GM19395 (cell line): ENCODE results near the gene ATRNL1.

ENCODE experiments used
- ATAC-seq: cut with Tn5 transposase; IDR thresholded peaks from one replicate; pipeline ENCODE4 v1.9.1; 2021; ENCODE audit warnings: mild to moderate bottlenecking, moderate library complexity; ENCODE audit not compliant: unreplicated experiment

Gene ATRNL1

DNA sequence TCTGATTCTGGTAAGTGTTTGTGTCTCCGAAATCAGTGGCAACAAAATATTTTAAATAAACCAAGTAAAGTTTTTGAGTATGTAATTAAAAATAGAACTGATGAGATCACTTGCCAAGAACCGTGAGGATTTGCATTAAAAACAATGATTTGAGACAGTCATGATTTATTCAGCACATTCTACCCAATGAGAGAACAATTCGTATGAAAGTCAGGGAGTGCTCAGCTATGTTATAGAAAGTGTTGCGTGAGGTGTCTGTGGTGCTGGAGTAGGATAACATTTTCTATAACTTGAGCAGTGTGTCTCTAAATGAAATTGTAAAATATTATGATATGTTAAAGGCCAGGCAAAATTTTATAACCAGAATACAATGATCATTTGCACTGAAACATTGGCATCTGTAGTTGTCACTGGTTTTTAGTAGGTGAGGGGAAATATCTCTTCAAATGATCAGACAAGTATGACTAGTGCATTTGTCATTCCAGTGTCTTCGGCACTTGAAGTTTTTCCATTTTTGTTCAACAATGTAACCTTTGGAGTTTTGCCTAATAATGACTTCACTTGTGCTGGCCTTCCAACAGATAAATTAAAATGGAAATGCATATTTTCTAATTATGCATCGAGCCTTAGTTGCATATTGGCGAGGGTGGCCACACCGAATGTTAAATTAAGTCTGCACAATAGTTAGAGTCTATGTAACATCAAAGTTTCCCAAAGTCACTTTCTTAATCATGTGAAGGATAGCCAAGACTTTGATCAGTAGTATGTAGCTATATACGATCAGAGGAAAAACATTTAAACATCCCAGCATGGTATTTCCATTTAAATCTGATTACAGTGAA, 844.0 kb downstream of the ATRNL1 start:
- ATAC-seq, result no peak

GRCh38 chr10:115937768-115938056, 844.5 kb downstream of the ATRNL1 start:
- ATAC-seq, result no peak

DNA sequence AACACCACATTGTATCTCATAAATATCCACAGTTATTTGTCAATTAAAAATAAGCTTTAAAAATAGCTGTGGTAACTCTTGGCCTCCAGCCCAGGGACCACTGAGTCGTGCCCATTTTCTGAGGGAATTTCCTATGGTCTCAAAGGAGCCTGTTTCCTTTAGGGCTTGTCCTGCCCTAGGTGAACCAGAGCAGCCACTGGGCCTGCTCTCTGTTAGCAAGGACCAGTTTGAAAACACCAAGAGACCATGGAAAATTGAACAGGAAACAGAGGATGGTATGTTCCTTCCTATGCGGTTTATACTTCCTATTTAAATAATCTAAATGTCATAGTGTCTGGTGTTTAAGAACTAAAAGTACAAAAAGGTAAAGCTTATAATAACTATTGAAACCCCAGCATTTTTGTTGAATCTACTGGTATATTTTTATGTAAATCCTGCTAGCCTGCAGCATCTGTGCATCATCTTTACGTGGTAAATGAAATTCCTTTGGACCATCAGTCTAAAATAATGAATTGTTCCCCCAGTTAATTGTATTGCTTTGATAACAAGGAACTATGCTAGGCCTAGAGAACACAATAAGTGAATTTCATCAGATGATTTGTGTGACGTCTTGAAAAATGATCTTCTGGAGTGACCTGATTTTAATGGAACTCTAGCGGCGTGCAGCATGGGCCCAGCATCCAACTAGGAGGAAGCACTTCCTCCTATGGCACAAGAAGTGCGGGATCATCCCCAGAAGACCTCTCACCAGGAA, 846.1 kb downstream of the ATRNL1 start:
- no peak for ATAC-seq

- no peak for ATAC-seq
Measured at GRCh38 chr10:115941361-115941771, 848.2 kb downstream of the ATRNL1 start.

DNA sequence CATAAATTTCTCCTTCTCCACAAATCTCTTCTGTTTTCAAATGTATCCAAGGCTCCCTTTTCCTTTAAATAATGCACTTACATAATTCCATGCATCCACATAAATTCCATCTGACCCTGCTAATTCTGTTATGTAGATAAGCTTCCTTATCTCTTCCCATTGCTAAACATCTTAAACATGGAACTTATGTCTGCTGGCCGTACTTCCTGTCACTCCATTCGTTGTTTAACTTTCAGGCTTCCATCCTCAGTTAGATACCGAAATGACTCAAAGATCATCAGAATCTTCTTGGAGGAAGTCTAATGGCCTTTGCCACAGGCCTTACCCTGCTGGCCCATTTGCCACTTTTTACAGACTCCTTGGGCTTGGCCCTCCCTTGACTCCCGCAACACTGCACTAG, 848.9 kb downstream of the ATRNL1 start:
- no peak for ATAC-seq

GRCh38 chr10:115944538-115944937, 851.4 kb downstream of the ATRNL1 start:
- ATAC-seq, result no peak

GRCh38 chr10:115945701-115946445, 852.7 kb downstream of the ATRNL1 start:
- no peak for ATAC-seq

GRCh38 chr10:115947104-115947503, 853.9 kb downstream of the ATRNL1 start:
- no peak for ATAC-seq

DNA sequence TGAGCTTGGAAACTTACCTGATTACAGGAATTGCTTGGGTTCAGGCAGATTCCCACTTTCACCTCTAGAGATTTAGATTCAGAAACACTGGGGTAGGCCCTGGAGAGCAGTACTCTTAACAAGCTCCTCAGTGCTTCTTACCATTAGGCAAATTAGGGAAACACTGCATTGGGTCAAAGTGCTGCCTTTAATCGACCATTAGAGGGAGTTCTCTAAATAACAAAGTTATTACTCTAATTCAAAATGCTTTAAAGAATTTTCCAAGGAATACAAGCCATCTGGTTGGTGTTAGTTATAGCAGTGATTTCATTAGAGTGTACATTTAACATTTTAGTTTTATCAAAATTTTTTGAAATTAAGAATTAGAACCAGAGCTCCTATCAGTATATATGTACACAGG, 855.3 kb downstream of the ATRNL1 start:
- no peak for ATAC-seq

- ATAC-seq, result no peak
Measured at GRCh38 chr10:115949282-115949844, 856.2 kb downstream of the ATRNL1 start.

GRCh38 chr10:115950320-115950719, 857.2 kb downstream of the ATRNL1 start:
- no peak for ATAC-seq

GRCh38 chr10:115951242-115951641, 858.1 kb downstream of the ATRNL1 start:
- no peak for ATAC-seq

DNA sequence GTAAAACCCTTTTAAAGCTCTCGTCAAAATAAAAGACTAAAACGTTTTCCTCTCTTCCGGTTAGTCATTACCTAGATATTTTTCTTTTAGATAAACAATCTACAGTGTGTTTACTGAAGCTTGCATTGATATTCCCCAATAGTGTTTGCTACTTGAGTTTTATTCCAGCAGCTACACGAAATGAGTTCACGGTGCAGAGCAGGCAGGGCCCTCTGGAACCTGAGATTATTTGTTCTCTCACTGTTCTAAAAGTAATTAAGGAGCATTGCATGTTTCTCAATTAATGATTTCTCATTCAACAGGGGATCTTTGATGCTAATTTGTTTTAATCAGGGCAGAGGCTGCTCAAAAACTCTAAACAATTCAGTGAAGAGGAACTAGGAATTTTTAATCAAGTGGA, 860.1 kb downstream of the ATRNL1 start:
- no peak for ATAC-seq

GRCh38 chr10:115953968-115954367, 860.8 kb downstream of the ATRNL1 start:
- ATAC-seq, result no peak

GRCh38 chr10:115956225-115957011, 863.3 kb downstream of the ATRNL1 start:
- ATAC-seq, result no peak

DNA sequence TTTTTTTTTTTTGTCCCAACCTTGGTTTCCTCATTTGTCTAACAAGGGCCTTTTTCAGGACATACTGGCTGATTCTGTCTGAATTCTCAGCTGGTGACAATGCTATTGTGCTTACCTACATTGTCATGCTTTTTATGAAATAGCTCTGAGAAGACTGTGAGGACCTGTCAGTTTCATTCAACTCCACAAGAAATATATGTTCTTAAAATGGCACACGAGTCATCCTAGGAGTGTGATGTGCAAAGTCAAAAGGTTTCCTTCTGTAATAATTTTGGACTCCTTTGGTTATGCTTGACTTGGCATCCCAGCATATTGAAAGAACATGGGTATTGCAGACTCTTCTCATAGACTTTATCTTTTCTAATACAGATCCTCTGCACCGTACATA, 863.8 kb downstream of the ATRNL1 start:
- ATAC-seq, result no peak

DNA sequence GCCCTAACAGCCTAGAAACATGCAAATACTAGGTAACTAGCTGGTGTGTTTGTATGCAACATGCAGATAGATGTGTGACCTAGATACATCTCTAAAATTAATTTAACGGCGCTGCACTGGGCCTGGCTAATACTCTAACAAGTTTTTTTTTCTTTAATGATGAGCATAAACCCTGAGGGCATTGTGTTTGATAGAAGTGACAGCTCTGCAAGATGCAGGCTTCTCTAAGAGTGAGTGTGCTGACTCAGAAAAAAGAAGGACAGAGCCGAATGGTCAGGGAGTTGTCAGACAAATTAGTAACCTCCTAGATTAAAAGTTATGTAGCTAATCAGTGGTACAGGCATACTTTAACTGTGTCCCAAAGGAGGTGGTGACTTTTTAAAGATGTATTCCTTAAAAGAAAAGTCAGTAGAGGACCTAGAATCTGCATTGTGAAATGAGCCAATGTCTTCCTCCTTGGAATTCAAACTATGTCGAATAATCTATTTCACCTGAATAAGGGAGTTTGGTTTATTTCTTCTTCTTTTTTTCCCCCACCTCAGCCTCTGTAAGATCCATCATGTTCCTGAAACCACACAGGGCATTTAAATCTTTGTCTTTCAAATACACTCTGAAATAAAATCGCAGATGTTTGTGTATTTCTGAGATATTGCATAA, 864.7 kb downstream of the ATRNL1 start:
- ATAC-seq, result no peak

- ATAC-seq, result no peak
Measured at GRCh38 chr10:115963848-115964247, 870.7 kb downstream of the ATRNL1 start.

DNA sequence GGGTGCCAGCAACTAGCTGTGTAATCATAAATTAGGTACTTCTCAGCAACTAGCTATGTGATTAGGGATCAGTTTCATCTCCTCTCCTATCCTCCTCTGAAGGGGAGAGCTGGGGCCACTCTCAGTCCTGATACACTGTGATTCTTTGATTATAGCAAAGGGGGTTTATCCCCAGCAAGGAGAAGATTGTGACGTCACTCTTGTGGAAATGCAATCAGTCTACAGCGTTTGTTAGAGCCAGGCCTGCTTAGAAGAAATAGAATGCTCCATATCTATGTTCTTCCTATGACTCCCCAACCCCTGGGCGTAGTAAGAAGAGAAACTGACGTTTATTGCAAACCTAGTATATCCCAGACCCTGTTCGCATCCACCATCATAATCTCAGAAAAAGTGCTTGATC, 871.7 kb downstream of the ATRNL1 start:
- ATAC-seq, result no peak

- no peak for ATAC-seq
Measured at GRCh38 chr10:115965376-115965775, 872.2 kb downstream of the ATRNL1 start.
